GM21515 (cell line): ENCODE measurements around the gene KRTAP2-2.

ENCODE experiments used
- ATAC-seq: cut with Tn5 transposase; IDR thresholded peaks from one replicate; pipeline ENCODE4 v1.9.1; 2021; ENCODE audit not compliant: unreplicated experiment

The KRTAP2-2 gene

GRCh38 chr17:41026715-41027471, 28.1 kb downstream of the KRTAP2-2 start, which contains the start of gene KRTAP1-5:
Gene KRTAP1-5 (minus strand): TSS chr17:41027208. CDS start chr17:41027155, 53 bp downstream.
- no peak for ATAC-seq

- ATAC-seq = no peak
These were observed 30.3 kb downstream of the KRTAP2-2 start for GRCh38 chr17:41024697-41025096.

GRCh38 chr17:41020336-41020735, 34.7 kb downstream of the KRTAP2-2 start:
- ATAC-seq = no peak

GRCh38 chr17:41019415-41019814, 35.6 kb downstream of the KRTAP2-2 start:
- no peak for ATAC-seq

GRCh38 chr17:41018541-41018940, 36.5 kb downstream of the KRTAP2-2 start:
- ATAC-seq = no peak

- no peak for ATAC-seq
These were observed 38.3 kb downstream of the KRTAP2-2 start for GRCh38 chr17:41016578-41017215.

GRCh38 chr17:41015454-41015853, 39.6 kb downstream of the KRTAP2-2 start:
- ATAC-seq = no peak

- no peak for ATAC-seq
These were observed 41.4 kb downstream of the KRTAP2-2 start for GRCh38 chr17:41013606-41014005.

GRCh38 chr17:41013181-41013580, 41.8 kb downstream of the KRTAP2-2 start:
- ATAC-seq = no peak

GRCh38 chr17:41012326-41013120, 42.5 kb downstream of the KRTAP2-2 start:
- no peak for ATAC-seq

- no peak for ATAC-seq
These were observed 44.6 kb downstream of the KRTAP2-2 start for GRCh38 chr17:41010441-41010840.

- ATAC-seq = no peak
These were observed 45.1 kb downstream of the KRTAP2-2 start for GRCh38 chr17:41009936-41010335.

- ATAC-seq = no peak
These were observed 45.7 kb downstream of the KRTAP2-2 start for GRCh38 chr17:41009301-41009760.

GRCh38 chr17:41008811-41009210, 46.2 kb downstream of the KRTAP2-2 start, which contains the start of gene KRTAP3-1:
Gene KRTAP3-1 (minus strand): TSS chr17:41009128. CDS start chr17:41009074, 54 bp downstream.
- ATAC-seq = no peak
